ENCODE data around the gene PIK3C2G. TPM values are rescaled to one million over a fixed set of nuclear protein-coding genes. Genes with fewer than 3 reads are reported as not detected.

The PIK3C2G gene
- total RNA-seq, 2 experiments from 2014 or later: not detected

DNA sequence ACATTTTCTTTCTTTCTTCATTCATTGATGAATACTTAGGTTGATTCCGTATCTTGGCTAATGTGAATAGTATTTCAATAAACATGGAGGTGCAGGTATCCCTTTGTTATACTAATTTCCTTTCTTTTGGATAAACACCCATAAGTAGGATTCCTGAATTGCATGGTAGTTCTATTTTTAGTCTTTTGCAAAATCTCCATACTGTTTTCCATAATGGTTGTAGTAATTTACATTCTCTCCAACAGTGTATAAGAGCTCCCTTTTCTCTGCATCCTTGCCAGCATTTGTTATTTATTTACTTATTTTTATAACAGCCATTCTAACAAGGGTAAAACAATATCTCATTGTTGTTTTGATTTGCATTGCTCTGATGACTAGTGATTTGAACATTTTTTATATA is 36.6 kb downstream of the PIK3C2G start:
- BruUV-seq (replicated peaks): no TSS peak
- intact Hi-C loops (cut with micrococcal nuclease; ENCODE audit: unreplicated experiment): no loop called here
- POLR2A ChIA-PET: interaction anchor here (0.8 kb wide), 1 partner anchor 9 kb away, joined by 6 read pairs; no protein-coding TSS in a partner anchor
- no peak for DNase-seq (ENCODE audit: low spot score)
- Histone ChIP-seq H3K9me2 (ENCODE audit: insufficient read depth, low read length) (no peaks in the 10 kb centered on the region), H3K36me3 (ENCODE audit: insufficient read depth, low read length) (no peaks in the 10 kb centered on the region), H3K4me1 (ENCODE audit: insufficient read depth, low read length, poor library complexity, severe bottlenecking) (no peaks in the 10 kb centered on the region), H4K20me1 (ENCODE audit: insufficient read depth, low read length) (no peaks in the 10 kb centered on the region), H3K4me2 (ENCODE audit: low read length) (no peak overlapping the region), H3K4me3 (ENCODE audit: low read depth, low read length, poor library complexity, severe bottlenecking) (no peak overlapping the region), H2AFZ (ENCODE audit: low read length) (no peak overlapping the region), H3K27ac (ENCODE audit: low read depth, low read length, poor library complexity, severe bottlenecking) (no peak overlapping the region), H3K79me2 (ENCODE audit: insufficient read depth, low read depth, low read length) (no peaks in the 10 kb centered on the region), H3K9me3 (ENCODE audit: low read length) (no peaks in the 10 kb centered on the region; the same call in 1 of the 2 replicates)
- CTCF ChIA-PET (ENCODE audit: unreplicated experiment): no interaction called here
- TF ChIP-seq, protein P1, sequence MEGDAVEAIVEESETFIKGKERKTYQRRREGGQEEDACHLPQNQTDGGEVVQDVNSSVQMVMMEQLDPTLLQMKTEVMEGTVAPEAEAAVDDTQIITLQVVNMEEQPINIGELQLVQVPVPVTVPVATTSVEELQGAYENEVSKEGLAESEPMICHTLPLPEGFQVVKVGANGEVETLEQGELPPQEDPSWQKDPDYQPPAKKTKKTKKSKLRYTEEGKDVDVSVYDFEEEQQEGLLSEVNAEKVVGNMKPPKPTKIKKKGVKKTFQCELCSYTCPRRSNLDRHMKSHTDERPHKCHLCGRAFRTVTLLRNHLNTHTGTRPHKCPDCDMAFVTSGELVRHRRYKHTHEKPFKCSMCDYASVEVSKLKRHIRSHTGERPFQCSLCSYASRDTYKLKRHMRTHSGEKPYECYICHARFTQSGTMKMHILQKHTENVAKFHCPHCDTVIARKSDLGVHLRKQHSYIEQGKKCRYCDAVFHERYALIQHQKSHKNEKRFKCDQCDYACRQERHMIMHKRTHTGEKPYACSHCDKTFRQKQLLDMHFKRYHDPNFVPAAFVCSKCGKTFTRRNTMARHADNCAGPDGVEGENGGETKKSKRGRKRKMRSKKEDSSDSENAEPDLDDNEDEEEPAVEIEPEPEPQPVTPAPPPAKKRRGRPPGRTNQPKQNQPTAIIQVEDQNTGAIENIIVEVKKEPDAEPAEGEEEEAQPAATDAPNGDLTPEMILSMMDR (conservative IDR thresholded peaks at IDR 0.05; ENCODE audit: low read length): no peak
- no peak for TF ChIP-seq EZH2phosphoT487 (IDR thresholded peaks at IDR 0.05; ENCODE audit: borderline replicate concordance, low read depth, low read length)

DNA sequence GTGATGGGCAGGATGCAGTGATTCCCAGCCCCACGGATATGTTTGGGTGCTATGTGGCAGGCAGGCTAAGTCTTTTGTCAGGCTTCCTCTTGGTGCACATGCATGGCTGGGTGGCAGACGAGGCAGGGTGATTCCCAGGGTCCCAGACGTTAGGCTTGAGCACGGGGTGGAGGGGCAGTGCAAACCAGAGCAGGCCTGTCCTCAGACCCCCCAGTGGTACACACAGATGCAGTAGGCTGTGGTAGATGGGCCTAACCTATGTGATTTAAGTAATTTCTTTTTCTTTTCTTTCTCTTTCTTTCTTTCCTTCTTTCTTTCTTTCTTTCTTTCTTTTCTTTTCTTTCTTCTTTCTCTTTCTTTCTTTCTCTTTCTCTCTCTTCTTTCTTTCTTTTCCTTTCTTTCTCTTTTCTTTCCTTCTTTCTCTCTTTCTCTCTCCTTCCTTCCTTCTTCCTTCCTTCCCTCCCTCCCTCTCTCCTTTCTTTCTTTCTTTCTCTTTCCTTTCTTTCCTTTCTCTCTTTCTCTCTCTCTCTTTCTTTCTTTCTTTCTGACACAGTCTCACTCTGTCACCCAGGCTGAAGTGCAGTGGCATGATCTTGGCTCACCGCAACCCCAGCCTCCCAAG is 41.6 kb downstream of the PIK3C2G start:
- H3K4me1 ChIP-seq (ENCODE audit: insufficient read depth, low read length, poor library complexity, severe bottlenecking): no peaks in the 10 kb centered on the region
- H3K79me2 ChIP-seq (ENCODE audit: insufficient read depth, low read depth, low read length): no peaks in the 10 kb centered on the region
- no peaks in the 10 kb centered on the region for H3K36me3 ChIP-seq (ENCODE audit: insufficient read depth, low read length)
- BruUV-seq (replicated peaks): no TSS peak
- no peak overlapping the region for H3K4me3 ChIP-seq (ENCODE audit: low read depth, low read length, poor library complexity, severe bottlenecking)
- intact Hi-C loops (cut with micrococcal nuclease; ENCODE audit: unreplicated experiment): no loop called here
- no peak overlapping the region for H2AFZ ChIP-seq (ENCODE audit: low read length)
- CTCF ChIA-PET (ENCODE audit: unreplicated experiment): no interaction called here
- no peak for DNase-seq (ENCODE audit: low spot score)
- no peak overlapping the region for H3K4me2 ChIP-seq (ENCODE audit: low read length)
- no peaks in the 10 kb centered on the region for H3K9me2 ChIP-seq (ENCODE audit: insufficient read depth, low read length)
- POLR2A ChIA-PET: interaction anchor here (4.2 kb wide), 1 partner anchor 16 kb away, joined by 18 read pairs; no protein-coding TSS in a partner anchor
- TF ChIP-seq, protein P1 (conservative IDR thresholded peaks at IDR 0.05; ENCODE audit: low read length): no peak
- no peak for TF ChIP-seq EZH2phosphoT487 (IDR thresholded peaks at IDR 0.05; ENCODE audit: borderline replicate concordance, low read depth, low read length)
- no peaks in the 10 kb centered on the region for H4K20me1 ChIP-seq (ENCODE audit: insufficient read depth, low read length)
- no peaks in the 10 kb centered on the region; the same call in 1 of the 2 replicates for H3K9me3 ChIP-seq (ENCODE audit: low read length)
- no peak overlapping the region for H3K27ac ChIP-seq (ENCODE audit: low read depth, low read length, poor library complexity, severe bottlenecking)

DNA sequence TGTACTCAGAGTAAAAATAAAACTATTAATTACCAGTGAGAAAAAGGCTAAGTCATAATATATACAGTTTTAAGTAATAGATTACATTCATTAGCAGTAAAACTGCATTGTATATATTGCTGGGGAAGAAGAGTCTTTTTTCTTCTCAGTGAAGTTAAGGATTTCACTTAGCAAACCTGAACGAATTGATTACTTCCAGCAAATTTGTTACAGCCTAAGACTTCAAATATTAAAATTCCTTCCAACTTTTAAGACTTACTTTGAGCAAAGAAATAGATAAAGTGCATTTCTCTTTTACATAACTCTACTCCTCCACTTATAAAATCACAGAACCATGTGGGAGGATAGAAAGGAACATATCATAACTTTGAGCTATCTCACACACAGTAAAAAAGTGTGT is 43.3 kb downstream of the PIK3C2G start:
- Histone ChIP-seq H3K79me2 (ENCODE audit: insufficient read depth, low read depth, low read length) (no peaks in the 10 kb centered on the region), H2AFZ (ENCODE audit: low read length) (no peak overlapping the region), H3K9me2 (ENCODE audit: insufficient read depth, low read length) (no peaks in the 10 kb centered on the region), H4K20me1 (ENCODE audit: insufficient read depth, low read length) (no peaks in the 10 kb centered on the region), H3K27ac (ENCODE audit: low read depth, low read length, poor library complexity, severe bottlenecking) (no peak overlapping the region), H3K4me1 (ENCODE audit: insufficient read depth, low read length, poor library complexity, severe bottlenecking) (no peaks in the 10 kb centered on the region), H3K4me2 (ENCODE audit: low read length) (no peak overlapping the region), H3K36me3 (ENCODE audit: insufficient read depth, low read length) (no peaks in the 10 kb centered on the region), H3K4me3 (ENCODE audit: low read depth, low read length, poor library complexity, severe bottlenecking) (no peak overlapping the region), H3K9me3 (ENCODE audit: low read length) (no peaks in the 10 kb centered on the region; the same call in 1 of the 2 replicates)
- ChIA-PET CTCF (ENCODE audit: unreplicated experiment) (no interaction called here), POLR2A (interaction anchor here (0.7 to 4.2 kb wide), 4 partner anchors 11 to 427 kb away, joined by 3 to 18 read pairs (median 6); no protein-coding TSS in a partner anchor)
- TF ChIP-seq, protein P1 (conservative IDR thresholded peaks at IDR 0.05; ENCODE audit: low read length): no peak
- no peak for TF ChIP-seq EZH2phosphoT487 (IDR thresholded peaks at IDR 0.05; ENCODE audit: borderline replicate concordance, low read depth, low read length)
- BruUV-seq (replicated peaks): no TSS peak
- no peak for DNase-seq (ENCODE audit: low spot score)
- intact Hi-C loops (cut with micrococcal nuclease; ENCODE audit: unreplicated experiment): no loop called here
